ENCODE results near the gene MTHFD1L. TPM values are rescaled to one million over a fixed set of nuclear protein-coding genes. Genes with fewer than 3 reads are reported as not detected.

MTHFD1L gene
- total and polyA plus RNA-seq, 2 of the 8 experiments (the other 6 are each of a cell fraction or from before 2014, with no cell fraction given), result 29.2 to 105 TPM

- Histone ChIP-seq H3K23me2 (ENCODE audit: low read depth, low read length) (no peaks in the 10 kb centered on the region), H2AFZ (ENCODE audit: low read length) (no peak overlapping the region), H4K5ac (ENCODE audit: insufficient read length, low read depth, low read length) (no peak overlapping the region), H3K4me3 (ENCODE audit: extremely low read depth in 1 of 4, insufficient read depth in 2 of 4, low read depth in 3 of 4, low read length in 4 of 4) (no peak overlapping the region), H3K56ac (replicated peaks; ENCODE audit: insufficient read length, low read depth, low read length) (no peak overlapping the region), H3K4ac (replicated peaks; ENCODE audit: insufficient read length, low read depth, low read length) (no peak overlapping the region), H4K20me1 (replicated peaks in 1 of 2; ENCODE audit: control insufficient read depth in 1 of 2, insufficient read depth in 2 of 2, low read length in 2 of 2) (no peaks in the 10 kb centered on the region), H2BK12ac (ENCODE audit: low read depth, low read length) (no peak overlapping the region), H3K9ac (replicated peaks in 1 of 4; ENCODE audit: extremely low read depth in 1 of 4, low read depth in 3 of 4, low read length in 3 of 4) (no peak overlapping the region), H2BK5ac (ENCODE audit: low read depth, low read length) (no peak overlapping the region), H3K27ac (ENCODE audit: low read depth, low read length) (no peak overlapping the region), H3K14ac (ENCODE audit: insufficient read length) (no peak overlapping the region), H3K36me3 (ENCODE audit: control insufficient read depth in 2 of 4, insufficient read depth in 4 of 4, low read length in 3 of 4) (peaks cover 0 to 6% (median 3%) of the 10 kb centered on the region in 4 experiments; a peak in 4 of 8 replicates), H3K18ac (ENCODE audit: extremely low read depth, low read length) (no peak overlapping the region), H2BK120ac (replicated peaks; ENCODE audit: low read depth, low read length) (no peak overlapping the region), H4K8ac (ENCODE audit: extremely low read depth, insufficient read depth, low read length) (no peak overlapping the region), H2AK5ac (ENCODE audit: low read depth, low read length) (no peak overlapping the region), H3K79me2 (ENCODE audit: control insufficient read depth in 1 of 2, insufficient read depth in 2 of 2, low read length in 2 of 2) (no peaks in the 10 kb centered on the region), H3K27me3 (replicated peaks in 1 of 4; ENCODE audit: control insufficient read depth in 3 of 4, extremely low read depth in 1 of 4, insufficient read depth in 3 of 4, low read length in 3 of 4) (no peaks in the 10 kb centered on the region), H3K9me3 (ENCODE audit: insufficient read depth in 2 of 2, low read depth in 1 of 2, low read length in 1 of 2) (no peaks in the 10 kb centered on the region), H3K23ac (ENCODE audit: insufficient read length) (no peak overlapping the region), H3K4me2 (ENCODE audit: insufficient read depth in 1 of 2, low read depth in 2 of 2, low read length in 2 of 2) (no peak overlapping the region), H2BK20ac (ENCODE audit: low read length) (no peak overlapping the region), H3K4me1 (replicated peaks in 1 of 4; ENCODE audit: control insufficient read depth in 3 of 4, insufficient read depth in 4 of 4, low read length in 3 of 4) (no peaks in the 10 kb centered on the region), H4K91ac (replicated peaks; ENCODE audit: insufficient read length, low read length) (no peak overlapping the region), H2BK15ac (ENCODE audit: low read length) (no peak overlapping the region), H3K79me1 (ENCODE audit: low read depth, low read length) (no peaks in the 10 kb centered on the region)
- ChIA-PET POLR2A (ENCODE audit: partially characterized antibody) (no interaction called here), CTCF (ENCODE audit: partially characterized antibody) (interaction anchor here (1.2 kb wide), 3 partner anchors 32 to 268 kb away, joined by 3 to 4 read pairs (median 3); no protein-coding TSS in a partner anchor)
- TF ChIP-seq CHD1 (IDR thresholded peaks at IDR 0.05; ENCODE audit: low read depth, low read length) (no peak), BACH1 (IDR thresholded peaks at IDR 0.05; ENCODE audit: low read length) (no peak), RBBP5 (IDR thresholded peaks at IDR 0.05; ENCODE audit: borderline replicate concordance, low read depth, low read length) (no peak), ASH2L (IDR thresholded peaks at IDR 0.05; ENCODE audit: low read length) (no peak), SIRT6 (IDR thresholded peaks at IDR 0.05; ENCODE audit: low read length) (no peak), EZH2 (IDR thresholded peaks at IDR 0.05; ENCODE audit: low read depth, low read length, severe bottlenecking) (no peak), MAFK (IDR thresholded peaks at IDR 0.05; ENCODE audit: low read depth, low read length) (no peak), POU5F1 (IDR thresholded peaks at IDR 0.05; ENCODE audit: low read depth, low read length) (no peak), SP1 (IDR thresholded peaks at IDR 0.05; ENCODE audit: low read depth, low read length) (no peak), JUN (IDR thresholded peaks at IDR 0.05; ENCODE audit: low read depth, low read length) (no peak)
- peak in 1 of 2 experiments; percentile 24 for DNase-seq (ENCODE audit: low read depth in 1 of 2, low spot score in 2 of 2)
- WGBS, 2 experiments (ENCODE audit: extremely low coverage in 1 of 2, insufficient coverage in 1 of 2, insufficient read length in 1 of 2, insufficient replicate concordance in 2 of 2, low coverage in 1 of 2, low lambda C conversion rate in 2 of 2, missing lambda C conversion rate in 1 of 2), result 78% methylated on average over 9 of the region's 9 CpGs; no CpG with 5 or more reads in 1 of the 2 experiments
- FAIRE-seq, result no peak
Measured at GRCh38 chr6:151056230-151056907, 190.9 kb downstream of the MTHFD1L start.

Data from H1 (cell line).